GM19240 (cell line): ENCODE data around the gene FAM210B.
A peak's percentile ranks its signal among the peaks of the same experiment; 100 is the strongest.
"Not testable (repeated sequence)": the region's sequence is repeated elsewhere in the genome, so short reads cannot be mapped to it uniquely, and the experiment has no call there.

ENCODE experiments used
- DNase-seq: peaks from one replicate; pipeline ENCODE4 v3.0.0; 2011; ENCODE audit warnings: low spot score; ENCODE audit not compliant: insufficient read length

Gene FAM210B

GRCh38 chr20:56391596-56392131 lies 32.9 kb downstream of the FAM210B start:
- DNase-seq: no peak

GRCh38 chr20:56392132-56392880 lies 33.5 kb downstream of the FAM210B start, which contains the start of the genes AURKA and CSTF1:
Gene AURKA, minus strand, starts transcription at chr20:56392215. Its CDS starts 4,018 bp downstream, at chr20:56388197.
Gene CSTF1, plus strand, starts transcription at chr20:56392645. Its CDS starts 2,908 bp downstream, at chr20:56395553.
- peak; percentile 95 for DNase-seq

GRCh38 chr20:56392881-56393482 lies 34.2 kb downstream of the FAM210B start:
- no peak for DNase-seq

GRCh38 chr20:56393653-56394052 lies 34.9 kb downstream of the FAM210B start:
- DNase-seq: no peak

GRCh38 chr20:56395166-56395565 lies 36.4 kb downstream of the FAM210B start:
- no peak for DNase-seq

- DNase-seq: no peak
Observed at GRCh38 chr20:56400001-56400640, 41.3 kb downstream of the FAM210B start.

- DNase-seq: no peak
Observed at GRCh38 chr20:56403465-56403864, 44.7 kb downstream of the FAM210B start.

- not testable (repeated sequence) for DNase-seq
Observed at GRCh38 chr20:56405356-56405755, 46.6 kb downstream of the FAM210B start.

- no peak for DNase-seq
Observed at GRCh38 chr20:56406910-56407309, 48.1 kb downstream of the FAM210B start.

- DNase-seq: no peak
Observed at GRCh38 chr20:56409521-56409920, 50.7 kb downstream of the FAM210B start.

GRCh38 chr20:56409956-56410355 lies 51.2 kb downstream of the FAM210B start:
- no peak for DNase-seq

- not testable (repeated sequence) for DNase-seq
Observed at GRCh38 chr20:56411287-56411686, 52.5 kb downstream of the FAM210B start.

GRCh38 chr20:56411759-56412472 lies 53.1 kb downstream of the FAM210B start, which contains the start of gene CASS4:
Gene CASS4, plus strand, starts transcription at chr20:56412260. Its CDS starts 199 bp downstream, at chr20:56412459.
- no peak for DNase-seq

GRCh38 chr20:56412473-56412790 lies 53.7 kb downstream of the FAM210B start:
- DNase-seq: no peak

- no peak for DNase-seq
Observed at GRCh38 chr20:56412949-56413348, 54.2 kb downstream of the FAM210B start.

- DNase-seq: no peak
Observed at GRCh38 chr20:56414842-56415765, 56.3 kb downstream of the FAM210B start.

- DNase-seq: no peak
Observed at GRCh38 chr20:56417402-56417801, 58.6 kb downstream of the FAM210B start.

GRCh38 chr20:56417911-56418310 lies 59.1 kb downstream of the FAM210B start:
- DNase-seq: no peak
